PFSK-1 (cell line): ENCODE results near the gene CCDC61.

ENCODE experiments used
- FOXP2 ChIP-seq: optimal IDR thresholded peaks from 2 replicates; pipeline ENCODE3; 2011; ENCODE audit warnings: borderline replicate concordance, control low read depth, inconsistent platforms; ENCODE audit not compliant: insufficient read depth; ENCODE audit errors: extremely low read length, extremely low read depth
- POLR2AphosphoS5 ChIP-seq: IDR thresholded peaks from 2 replicates; pipeline ENCODE4 v1.6.1; 2012; ENCODE audit warnings: low read depth, mild to moderate bottlenecking, control low read depth, low read length, moderate library complexity
- SIN3A ChIP-seq: IDR thresholded peaks from 2 replicates; pipeline ENCODE4 v1.6.1; 2012; ENCODE audit warnings: mild to moderate bottlenecking, low read length, moderate library complexity, borderline replicate concordance; ENCODE audit not compliant: insufficient read depth
- TAF1 ChIP-seq: IDR thresholded peaks from 2 replicates; pipeline ENCODE4 v1.6.1; 2012; ENCODE audit warnings: low read length, control low read depth, borderline replicate concordance; ENCODE audit not compliant: insufficient read depth
- TF ChIP-seq, protein P1 (sequence below), 2 experiments: IDR thresholded peaks; 2 replicates each; pipeline versions ENCODE4 v1.6.1 to v1.8.0; 2011 to 2012; ENCODE audit warnings: low read depth in 2 of 2, low read length in 2 of 2, control low read depth in 1 of 2, inconsistent platforms in 1 of 2, mild to moderate bottlenecking in 1 of 2, moderate library complexity in 1 of 2; ENCODE audit not compliant: insufficient read depth in 1 of 2

DNA sequence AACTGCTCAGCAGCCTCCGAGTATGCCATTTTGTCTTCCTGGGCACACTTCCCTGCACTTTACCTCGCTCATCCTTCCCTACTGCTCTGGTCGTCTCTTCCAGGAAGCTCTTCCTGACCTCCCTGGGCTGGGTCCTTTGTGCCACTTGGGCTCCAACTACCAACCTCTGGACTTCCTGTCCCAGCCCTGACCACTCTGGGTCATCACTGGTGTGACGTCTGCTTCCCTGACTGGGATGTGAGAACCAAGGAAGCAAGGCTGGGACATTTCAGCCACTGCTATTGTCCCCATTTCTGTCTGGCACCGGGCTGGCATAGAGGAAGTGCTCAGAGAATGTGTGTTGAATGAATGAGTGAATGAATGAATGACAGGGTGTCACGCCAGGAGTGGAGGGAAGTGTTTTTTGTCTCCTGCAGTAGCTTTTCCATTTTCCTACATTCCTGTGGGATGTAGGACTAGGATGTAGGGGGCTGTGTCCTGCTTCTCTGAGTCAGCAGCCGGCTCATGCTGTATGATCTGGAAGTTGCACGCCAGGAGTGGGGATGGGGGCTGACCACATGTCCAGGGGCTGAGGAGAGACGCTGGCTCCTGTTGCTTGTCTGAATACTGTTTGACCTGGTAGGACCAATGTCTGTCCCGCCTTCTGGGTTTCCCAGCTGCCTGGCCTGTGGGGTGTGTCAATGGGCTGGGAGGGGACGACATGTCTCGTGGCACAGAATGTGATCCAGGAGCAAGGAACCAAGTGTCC, 36.3 kb upstream of the CCDC61 start:
- TF ChIP-seq SIN3A, result no peak
- no peak for TF ChIP-seq TAF1
- no peak for TF ChIP-seq POLR2AphosphoS5
- TF ChIP-seq, protein P1, sequence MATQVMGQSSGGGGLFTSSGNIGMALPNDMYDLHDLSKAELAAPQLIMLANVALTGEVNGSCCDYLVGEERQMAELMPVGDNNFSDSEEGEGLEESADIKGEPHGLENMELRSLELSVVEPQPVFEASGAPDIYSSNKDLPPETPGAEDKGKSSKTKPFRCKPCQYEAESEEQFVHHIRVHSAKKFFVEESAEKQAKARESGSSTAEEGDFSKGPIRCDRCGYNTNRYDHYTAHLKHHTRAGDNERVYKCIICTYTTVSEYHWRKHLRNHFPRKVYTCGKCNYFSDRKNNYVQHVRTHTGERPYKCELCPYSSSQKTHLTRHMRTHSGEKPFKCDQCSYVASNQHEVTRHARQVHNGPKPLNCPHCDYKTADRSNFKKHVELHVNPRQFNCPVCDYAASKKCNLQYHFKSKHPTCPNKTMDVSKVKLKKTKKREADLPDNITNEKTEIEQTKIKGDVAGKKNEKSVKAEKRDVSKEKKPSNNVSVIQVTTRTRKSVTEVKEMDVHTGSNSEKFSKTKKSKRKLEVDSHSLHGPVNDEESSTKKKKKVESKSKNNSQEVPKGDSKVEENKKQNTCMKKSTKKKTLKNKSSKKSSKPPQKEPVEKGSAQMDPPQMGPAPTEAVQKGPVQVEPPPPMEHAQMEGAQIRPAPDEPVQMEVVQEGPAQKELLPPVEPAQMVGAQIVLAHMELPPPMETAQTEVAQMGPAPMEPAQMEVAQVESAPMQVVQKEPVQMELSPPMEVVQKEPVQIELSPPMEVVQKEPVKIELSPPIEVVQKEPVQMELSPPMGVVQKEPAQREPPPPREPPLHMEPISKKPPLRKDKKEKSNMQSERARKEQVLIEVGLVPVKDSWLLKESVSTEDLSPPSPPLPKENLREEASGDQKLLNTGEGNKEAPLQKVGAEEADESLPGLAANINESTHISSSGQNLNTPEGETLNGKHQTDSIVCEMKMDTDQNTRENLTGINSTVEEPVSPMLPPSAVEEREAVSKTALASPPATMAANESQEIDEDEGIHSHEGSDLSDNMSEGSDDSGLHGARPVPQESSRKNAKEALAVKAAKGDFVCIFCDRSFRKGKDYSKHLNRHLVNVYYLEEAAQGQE (IDR thresholded peaks at IDR 0.05; ENCODE audit: insufficient read depth in 1 of 2, low read depth in 2 of 2, low read length in 2 of 2), result no peak
- no peak for TF ChIP-seq FOXP2
